Gastrocnemius medialis (tissue), 4 donors: Measurements from ENCODE around the gene RIMS3. TPM values are rescaled to one million over a fixed set of nuclear protein-coding genes. Genes with fewer than 3 reads are reported as not detected.

Source experiments
- ATAC-seq, 2 donors: fragments of 150-250 bp; one replicate each; pipeline ENCODE4 v1.9.1; 2016
- DNase-seq, 2 donors: peaks; one replicate each; pipeline ENCODE4 v3.0.0-alpha.2; 2019
- H3K27ac ChIP-seq, 4 donors: fragments of 200-600 bp; sonication (generic); 1 replicate in 1 of 4; 2 replicates in 3 of 4; pipeline ENCODE4 v1.5.1; 2016 to 2018; ENCODE audit warnings: mild to moderate bottlenecking in 2 of 4, moderate library complexity in 1 of 4
- H3K27me3 ChIP-seq, 3 donors: fragments of 200-600 bp; sonication (generic) in 2 of 3; 1 replicate in 1 of 3; 2 replicates in 2 of 3; pipeline versions ENCODE4 v1.5.1 to v1.6.0; 2016 to 2019; ENCODE audit warnings: mild to moderate bottlenecking in 1 of 3, moderate library complexity in 1 of 3
- H3K36me3 ChIP-seq, 2 donors: fragments of 200-600 bp; sonication (generic) in 1 of 2; one replicate each; pipeline ENCODE4 v1.5.1; 2017 to 2018
- H3K4me1 ChIP-seq, 2 donors: fragments of 200-600 bp; sonication (generic) in 1 of 2; one replicate each; pipeline ENCODE4 v1.5.1; 2016 to 2017; ENCODE audit warnings: mild to moderate bottlenecking in 2 of 2
- H3K4me3 ChIP-seq, 4 donors: fragments of 200-600 bp; sonication (generic) in 3 of 4; 1 replicate in 1 of 4; 2 replicates in 3 of 4; pipeline ENCODE4 v1.5.1; 2016 to 2019; ENCODE audit warnings: mild to moderate bottlenecking in 2 of 4
- H3K9me3 ChIP-seq, 3 donors: fragments of 200-600 bp; sonication (generic) in 2 of 3; 1 replicate in 1 of 3; 2 replicates in 2 of 3; pipeline ENCODE4 v1.5.1; 2016 to 2019
- CTCF ChIP-seq, 5 experiments: fragments of 450-650 bp in 3 of 5; fragments of 200-600 bp in 2 of 5; sonication (generic) in 2 of 5; IDR thresholded peaks in 4 of 5; conservative IDR thresholded peaks in 1 of 5; 1 replicate in 4 of 5; 2 replicates in 1 of 5; pipeline ENCODE4 v1.5.1; 2016 to 2019; ENCODE audit warnings: antibody characterized with exemption in 5 of 5, mild to moderate bottlenecking in 3 of 5, moderate library complexity in 3 of 5
- POLR2A ChIP-seq, 2 donors: fragments of 450-650 bp; IDR thresholded peaks; one replicate each; pipeline ENCODE4 v1.6.1; 2017; ENCODE audit warnings: antibody characterized with exemption in 2 of 2, mild to moderate bottlenecking in 2 of 2, moderate library complexity in 2 of 2
- in situ Hi-C, 4 donors: fragments of 200-750 bp; cut with MboI; loops; one replicate each; pipeline versions ENCODE4 v1.15.0 to v1.8.0; 2017; ENCODE audit warnings: low sequenced_read_pairs in 4 of 4
- intact Hi-C: fragments of 100-400 bp; cut with DNase I; formaldehyde crosslinking; loops from one replicate; pipeline ENCODE4 v1.15.1; 2023; ENCODE audit warnings: low total_unique reads
- total RNA-seq, 4 donors: library from RNA; depleted of rRNA; stranded (reverse); fragments of >200 nt; gene quantifications; one replicate each; pipeline versions ENCODE4 v1.1.0 to v1.2.3, GENCODE V29; 2016

RIMS3 gene
- total RNA-seq, 4 donors from 2014 or later = 0.31 to 0.67 (median 0.44) TPM

GRCh38 chr1:40621821-40622450, 43.5 kb downstream of the RIMS3 start:
- Histone ChIP-seq H3K9me3 (no peaks in the 10 kb centered on the region), H3K27ac (no peak overlapping the region), H3K36me3 (no peaks in the 10 kb centered on the region), H3K4me3 (no peak overlapping the region), H3K27me3 (no peaks in the 10 kb centered on the region), H3K4me1 (no peaks in the 10 kb centered on the region)
- TF ChIP-seq POLR2A (IDR thresholded peaks at IDR 0.05) (no peak), CTCF (IDR thresholded peaks at IDR 0.05 in 4 of 5, conservative IDR thresholded peaks at IDR 0.05 in 1 of 5) (no peak)
- DNase-seq (no peak), ATAC-seq (no peak)
- intact Hi-C loops (no loop called here), in situ Hi-C loops (no loop called here)

- ATAC-seq (no peak), DNase-seq (no peak)
- Histone ChIP-seq H3K4me3 (no peak overlapping the region), H3K36me3 (no peaks in the 10 kb centered on the region), H3K9me3 (no peaks in the 10 kb centered on the region), H3K27me3 (no peaks in the 10 kb centered on the region), H3K27ac (no peak overlapping the region), H3K4me1 (no peaks in the 10 kb centered on the region)
- TF ChIP-seq POLR2A (IDR thresholded peaks at IDR 0.05) = no peak
- TF ChIP-seq CTCF (IDR thresholded peaks at IDR 0.05 in 4 of 5, conservative IDR thresholded peaks at IDR 0.05 in 1 of 5) = no peak
- intact Hi-C loops = no loop called here
- in situ Hi-C loops = no loop called here
Observed at GRCh38 chr1:40620586-40621210, 44.8 kb downstream of the RIMS3 start.

GRCh38 chr1:40620150-40620549, 45.3 kb downstream of the RIMS3 start:
- DNase-seq = no peak
- no peak for ATAC-seq
- H3K4me3 ChIP-seq = no peak overlapping the region
- intact Hi-C loops (no loop called here), in situ Hi-C loops (no loop called here)
- H3K36me3 ChIP-seq = no peaks in the 10 kb centered on the region
- no peaks in the 10 kb centered on the region for H3K4me1 ChIP-seq
- TF ChIP-seq CTCF (IDR thresholded peaks at IDR 0.05 in 4 of 5, conservative IDR thresholded peaks at IDR 0.05 in 1 of 5) = no peak
- no peak for TF ChIP-seq POLR2A (IDR thresholded peaks at IDR 0.05)
- H3K27ac ChIP-seq = no peak overlapping the region
- no peaks in the 10 kb centered on the region for H3K27me3 ChIP-seq
- no peaks in the 10 kb centered on the region for H3K9me3 ChIP-seq

- Histone ChIP-seq H3K4me3 (no peak overlapping the region), H3K4me1 (no peaks in the 10 kb centered on the region), H3K27me3 (no peaks in the 10 kb centered on the region), H3K27ac (no peak overlapping the region), H3K9me3 (no peaks in the 10 kb centered on the region), H3K36me3 (no peaks in the 10 kb centered on the region)
- no peak for TF ChIP-seq POLR2A (IDR thresholded peaks at IDR 0.05)
- no peak for TF ChIP-seq CTCF (IDR thresholded peaks at IDR 0.05 in 4 of 5, conservative IDR thresholded peaks at IDR 0.05 in 1 of 5)
- ATAC-seq = no peak
- intact Hi-C loops = no loop called here
- DNase-seq = no peak
- in situ Hi-C loops = loop anchor here (10.0 kb wide), 3 partner anchors 57 to 337 kb away; no protein-coding TSS in a partner anchor
Observed at GRCh38 chr1:40618108-40618507, 47.4 kb downstream of the RIMS3 start.
